Panc1 (cell line): ENCODE measurements around the gene CRYAB.

ENCODE experiments used
- CTCF ChIP-seq: fragments of 450-650 bp; IDR thresholded peaks from 2 replicates; pipeline ENCODE4 v1.5.1; 2017; ENCODE audit warnings: mild to moderate bottlenecking
- POLR2AphosphoS5 ChIP-seq: IDR thresholded peaks from 2 replicates; pipeline ENCODE4 v1.6.1; 2012; ENCODE audit warnings: mild to moderate bottlenecking, low read depth, low read length, moderate library complexity

DNA sequence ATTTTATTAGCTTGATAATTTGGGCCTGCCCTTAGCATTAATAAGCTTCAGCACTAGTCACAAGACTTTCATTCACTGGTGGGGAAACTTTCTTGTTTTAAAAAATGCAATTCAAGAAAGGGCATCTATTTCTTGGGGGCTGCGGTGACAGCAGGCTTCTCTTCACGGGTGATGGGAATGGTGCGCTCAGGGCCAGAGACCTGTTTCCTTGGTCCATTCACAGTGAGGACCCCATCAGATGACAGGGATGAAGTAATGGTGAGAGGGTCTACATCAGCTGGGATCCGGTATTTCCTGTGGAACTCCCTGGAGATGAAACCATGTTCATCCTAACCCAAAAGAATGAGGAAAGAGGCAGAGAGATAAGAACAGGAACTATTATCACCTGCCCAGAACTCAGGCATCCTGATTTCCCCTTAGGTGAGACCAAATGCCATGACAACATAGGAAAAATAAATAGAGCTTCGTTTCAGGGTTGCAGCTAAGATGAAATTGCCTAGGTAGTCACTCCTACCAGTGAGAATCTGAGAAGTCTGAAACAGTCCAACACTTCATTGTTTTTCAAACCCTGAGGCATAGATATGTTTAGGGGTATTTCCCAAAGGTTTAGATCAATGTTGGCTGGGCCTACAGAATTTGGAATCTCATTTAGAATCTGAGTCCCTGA lies 2.8 kb downstream of the CRYAB start:
- TF ChIP-seq CTCF (no peak), POLR2AphosphoS5 (no peak)
